Common myeloid progenitor, CD34-positive (primary cell): ENCODE measurements around the gene NANP.
A peak's percentile ranks its signal among the peaks of the same experiment; 100 is the strongest.
"Not testable (repeated sequence)": the region's sequence is repeated elsewhere in the genome, so short reads cannot be mapped to it uniquely, and the experiment has no call there.

Source experiments
- CTCF ChIA-PET: fragments of 350-600 bp; sonication (Branson Sonifier 250); formaldehyde crosslinking; loops from one replicate; lab custom pipeline; 2021; ENCODE audit warnings: antibody characterized with exemption; lab: Charles Lee
- POLR2A ChIA-PET: fragments of 350-600 bp; sonication (Branson Sonifier 250); formaldehyde crosslinking; loops from one replicate; lab custom pipeline; 2021; ENCODE audit warnings: antibody characterized with exemption; lab: Charles Lee
- DNase-seq, 3 donors: peaks; one replicate each; pipeline versions ENCODE4 v3.0.0 to v3.0.0-alpha.2; 2013
- H3K27ac ChIP-seq, 2 experiments: 1 replicate in 1 of 2; 2 replicates in 1 of 2; pipeline ENCODE4 v1.7.0; 2013; ENCODE audit warnings: inconsistent platforms in 2 of 2, low read length in 2 of 2, mild to moderate bottlenecking in 2 of 2, low read depth in 1 of 2, moderate library complexity in 1 of 2; ENCODE audit not compliant: severe bottlenecking in 2 of 2, insufficient read depth in 1 of 2, poor library complexity in 1 of 2
- H3K27me3 ChIP-seq, 5 experiments: replicated peaks in 2 of 5; 1 replicate in 3 of 5; 2 replicates in 2 of 5; pipeline versions ENCODE4 v1.6.1 to v1.7.0; 2013; ENCODE audit warnings: low read length in 4 of 5, mild to moderate bottlenecking in 2 of 5, moderate library complexity in 2 of 5, inconsistent platforms in 1 of 5; ENCODE audit not compliant: insufficient read depth in 5 of 5, control insufficient read depth in 4 of 5
- H3K36me3 ChIP-seq, 4 experiments: 1 replicate in 2 of 4; 2 replicates in 2 of 4; pipeline versions ENCODE4 v1.6.1 to v1.7.0; 2013; ENCODE audit warnings: low read length in 3 of 4, control low read depth in 1 of 4, mild to moderate bottlenecking in 1 of 4; ENCODE audit not compliant: control insufficient read depth in 4 of 4, insufficient read depth in 4 of 4
- H3K4me1 ChIP-seq, 4 experiments: 1 replicate in 3 of 4; 2 replicates in 1 of 4; pipeline versions ENCODE4 v1.6.1 to v1.7.1; 2013; ENCODE audit warnings: low read length in 3 of 4, mild to moderate bottlenecking in 3 of 4, control low read depth in 1 of 4, inconsistent platforms in 1 of 4, moderate library complexity in 1 of 4; ENCODE audit not compliant: control insufficient read depth in 4 of 4, insufficient read depth in 4 of 4; ENCODE audit errors: control extremely low read depth in 1 of 4
- H3K4me3 ChIP-seq, 7 experiments: 1 replicate in 4 of 7; 2 replicates in 3 of 7; pipeline versions ENCODE4 v1.5.1 to v1.7.0; 2013; ENCODE audit warnings: mild to moderate bottlenecking in 7 of 7, low read length in 6 of 7, moderate library complexity in 6 of 7, inconsistent platforms in 2 of 7, low read depth in 2 of 7, control low read depth in 1 of 7; ENCODE audit not compliant: insufficient read depth in 4 of 7, control insufficient read depth in 1 of 7; ENCODE audit errors: extremely low read depth in 1 of 7
- H3K9me3 ChIP-seq, 5 experiments: 1 replicate in 4 of 5; 2 replicates in 1 of 5; pipeline versions ENCODE4 v1.6.1 to v1.7.1; 2013; ENCODE audit warnings: low read length in 4 of 5, mild to moderate bottlenecking in 2 of 5, inconsistent platforms in 1 of 5, low read depth in 1 of 5, moderate library complexity in 1 of 5; ENCODE audit not compliant: control insufficient read depth in 4 of 5, insufficient read depth in 2 of 5; ENCODE audit errors: control extremely low read depth in 1 of 5
- WGBS: methylation state at CpG from one replicate; pipeline ENCODE4 v1.1.5; 2013; ENCODE audit not compliant: insufficient coverage; 5-methylcytosine and 5-hydroxymethylcytosine counted together

The NANP gene

DNA sequence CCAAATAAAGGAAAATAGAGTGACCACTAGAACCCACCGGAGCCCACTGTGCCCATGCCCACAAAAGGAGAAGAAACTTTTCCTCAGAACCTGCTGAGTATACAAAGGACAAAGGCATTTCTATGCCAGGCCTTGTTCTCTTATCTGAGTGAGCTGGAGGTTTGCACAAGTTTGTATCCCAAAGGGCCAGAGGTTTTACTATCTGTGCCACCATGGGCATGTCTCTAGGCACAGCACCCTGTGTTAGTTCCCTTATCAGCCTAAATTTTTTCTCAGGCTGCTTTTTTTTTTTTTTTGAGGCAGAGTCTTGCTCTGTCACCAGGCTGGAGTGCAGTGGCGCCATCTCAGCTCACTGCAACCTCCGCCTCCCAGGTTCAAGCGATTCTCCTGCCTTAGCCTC is 29.1 kb upstream of the NANP start:
- DNase-seq, result peak; percentile 5 to 61 (median 16)
- 100% methylated on average over 3 of the region's 4 CpGs for WGBS
- H3K27ac ChIP-seq, H3K9me3 ChIP-seq, POLR2A ChIA-PET, H3K36me3 ChIP-seq, H3K4me3 ChIP-seq, H3K4me1 ChIP-seq, CTCF ChIA-PET, H3K27me3 ChIP-seq: not testable (repeated sequence)

DNA sequence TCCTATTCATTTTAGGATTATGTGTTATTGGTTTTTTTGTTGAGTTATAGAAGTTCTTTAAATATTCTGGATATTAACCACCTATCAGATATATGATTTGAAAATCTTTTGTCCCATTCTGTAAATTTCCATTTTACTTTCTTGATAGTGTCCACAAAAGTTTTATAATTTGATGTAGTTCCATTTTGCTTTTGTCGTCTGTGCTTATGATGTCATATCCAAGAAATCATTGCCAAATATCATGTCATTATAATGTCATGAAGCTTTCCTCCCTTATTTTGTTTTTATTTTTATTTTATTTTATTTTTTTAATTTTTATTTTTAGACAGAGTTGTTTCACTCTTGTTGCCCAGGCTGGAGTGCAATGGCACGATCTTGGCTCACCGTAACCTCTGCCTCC is 21.0 kb upstream of the NANP start:
- Histone ChIP-seq H3K9me3 (peaks cover 0 to 1% (median 0%) of the 10 kb centered on the region in 5 experiments), H3K4me1 (no peaks in the 10 kb centered on the region), H3K4me3 (no peak overlapping the region), H3K27ac (no peak overlapping the region), H3K36me3 (peaks cover 0 to 5% (median 1%) of the 10 kb centered on the region in 4 experiments), H3K27me3 (no peaks in the 10 kb centered on the region)
- ChIA-PET CTCF (no interaction called here), POLR2A (no interaction called here)
- WGBS, result no CpG with 5 or more reads among the region's 3 CpGs
- no peak for DNase-seq

- no peak for DNase-seq
- Histone ChIP-seq H3K27me3 (no peaks in the 10 kb centered on the region), H3K4me1 (no peaks in the 10 kb centered on the region), H3K27ac (no peak overlapping the region), H3K9me3 (peaks cover 0 to 1% (median 0%) of the 10 kb centered on the region in 5 experiments), H3K4me3 (no peak overlapping the region), H3K36me3 (peaks cover 0 to 5% (median 1%) of the 10 kb centered on the region in 4 experiments)
- POLR2A ChIA-PET, result no interaction called here
- CTCF ChIA-PET, result no interaction called here
These were observed 19.9 kb upstream of the NANP start for GRCh38 chr20:25643716-25644115.

DNA sequence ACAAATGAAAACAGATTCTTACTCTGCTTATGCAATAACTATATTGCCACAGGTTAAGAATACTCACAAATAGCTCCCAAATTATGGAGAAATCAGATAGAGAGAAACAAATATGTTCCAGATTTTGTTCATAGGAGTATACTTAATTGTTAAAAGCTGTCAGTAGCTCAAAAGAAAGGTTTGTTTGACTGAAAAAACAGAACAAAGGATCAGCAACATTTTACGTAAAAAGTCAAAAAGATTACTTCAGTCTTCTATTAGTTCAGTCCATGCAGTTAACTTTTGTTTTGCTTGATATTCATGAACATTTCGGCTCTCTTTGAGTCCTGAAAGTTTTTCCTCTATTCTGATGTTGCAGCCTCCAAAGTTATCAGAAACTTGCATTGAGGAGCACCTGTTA is 13.4 kb upstream of the NANP start:
- POLR2A ChIA-PET, result interaction anchor here (0.6 kb wide), 1 partner anchor 13 kb away, joined by 4 read pairs; the partner anchor contains the start of gene NANP
- peaks cover 0 to 11% (median 4%) of the 10 kb centered on the region in 5 experiments for H3K9me3 ChIP-seq
- H3K4me1 ChIP-seq, result no peaks in the 10 kb centered on the region
- H3K4me3 ChIP-seq, result no peak overlapping the region
- no peaks in the 10 kb centered on the region for H3K27me3 ChIP-seq
- peak in 2 of 3 donors; percentile 18 to 28 for DNase-seq
- H3K36me3 ChIP-seq, result peaks cover 0 to 20% (median 3%) of the 10 kb centered on the region in 4 experiments
- CTCF ChIA-PET, result no interaction called here
- WGBS, result 100% methylated on average over 2 of the region's 2 CpGs
- H3K27ac ChIP-seq, result no peak overlapping the region

DNA sequence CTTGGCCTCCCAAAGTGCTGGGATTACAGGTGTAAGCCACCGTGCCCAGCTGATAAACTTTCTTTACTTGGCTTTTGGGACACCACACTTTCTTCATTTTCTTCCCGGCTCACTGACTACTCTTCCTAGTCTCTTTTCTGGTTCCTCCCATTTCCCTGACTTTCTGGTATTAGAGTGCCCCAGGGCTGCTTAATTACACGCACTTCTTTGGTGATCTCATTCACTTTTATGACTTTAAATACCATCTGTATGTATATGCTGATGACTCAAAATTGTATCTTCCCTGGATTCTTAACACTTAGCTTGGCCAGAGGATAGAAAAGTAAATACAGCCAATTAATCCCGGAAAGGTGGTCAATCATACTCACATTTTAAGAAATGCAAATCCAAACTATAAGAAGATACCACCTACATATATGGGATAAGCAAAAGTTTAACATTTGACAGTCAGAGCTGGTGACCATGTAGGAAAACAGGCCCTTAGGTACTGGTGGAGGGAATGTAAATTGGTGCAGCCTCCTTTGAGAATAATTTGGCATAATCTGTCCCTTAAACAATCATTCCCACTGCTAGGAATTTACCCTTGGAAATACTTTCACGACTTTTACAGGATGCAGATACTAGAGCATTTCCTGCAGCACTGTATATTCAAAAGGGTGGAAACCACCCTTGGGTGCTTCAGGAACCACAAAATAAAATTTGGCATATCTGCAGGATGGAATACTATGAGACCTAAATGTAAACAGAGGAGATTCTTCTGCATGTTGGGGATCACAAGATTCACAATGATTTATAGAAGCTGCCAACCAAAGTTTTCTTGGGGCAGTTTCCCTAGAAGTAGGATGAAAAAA is 9.4 kb upstream of the NANP start:
- ChIA-PET POLR2A (no interaction called here), CTCF (no interaction called here)
- DNase-seq, result no peak
- no peak overlapping the region for H3K27ac ChIP-seq
- no peaks in the 10 kb centered on the region for H3K27me3 ChIP-seq
- H3K4me3 ChIP-seq, result no peak overlapping the region
- H3K4me1 ChIP-seq, result no peaks in the 10 kb centered on the region
- 100% methylated on average over 2 of the region's 5 CpGs for WGBS
- peaks cover 0 to 20% (median 3%) of the 10 kb centered on the region in 4 experiments for H3K36me3 ChIP-seq
- peaks cover 0 to 19% (median 9%) of the 10 kb centered on the region in 5 experiments for H3K9me3 ChIP-seq

GRCh38 chr20:25630615-25631014 is 6.8 kb upstream of the NANP start:
- H3K27ac ChIP-seq, CTCF ChIA-PET, POLR2A ChIA-PET: not testable (repeated sequence)

DNA sequence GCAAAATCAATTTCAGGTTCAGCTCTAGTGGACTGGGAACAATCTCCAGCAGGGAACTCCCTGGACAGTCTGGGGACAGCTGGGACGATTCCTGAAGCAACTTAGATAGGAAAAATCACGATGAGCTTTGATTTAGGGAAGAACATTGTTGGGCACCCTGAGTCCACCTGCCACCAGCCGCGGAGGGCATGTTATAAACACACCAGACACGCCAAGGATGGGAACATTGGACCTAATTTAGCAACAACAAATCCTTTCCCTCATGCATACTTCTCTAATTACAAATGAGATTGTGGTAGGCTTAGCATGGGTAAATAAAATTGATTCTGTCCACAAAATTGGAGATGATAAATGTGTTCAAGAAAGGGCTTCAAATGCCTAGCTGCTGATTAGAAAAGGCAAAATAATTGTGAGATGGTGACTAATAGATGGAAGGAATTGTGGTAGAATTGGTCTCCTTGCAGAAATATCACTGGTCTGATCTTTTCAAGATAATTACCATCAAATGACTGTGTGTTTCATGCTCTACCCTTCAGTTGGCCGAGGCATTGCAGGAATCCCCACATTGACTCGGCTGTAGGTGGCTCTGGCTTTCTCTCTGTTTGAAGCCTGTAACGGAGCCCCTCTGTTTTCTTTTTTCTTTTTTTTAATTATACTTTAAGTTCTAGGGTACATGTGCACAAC is 6.1 kb upstream of the NANP start:
- Histone ChIP-seq H3K4me3 (no peak overlapping the region), H3K27me3 (no peaks in the 10 kb centered on the region), H3K9me3 (peaks cover 0 to 11% (median 10%) of the 10 kb centered on the region in 5 experiments), H3K36me3 (peaks cover 0 to 8% (median 2%) of the 10 kb centered on the region in 4 experiments), H3K4me1 (no peaks in the 10 kb centered on the region), H3K27ac (no peak overlapping the region)
- ChIA-PET CTCF (no interaction called here), POLR2A (no interaction called here)
- WGBS, result 97% methylated on average over 3 of the region's 8 CpGs
- no peak for DNase-seq

More at GRCh38 chr20:25630615-25631014, 6.8 kb upstream of the NANP start:
- not testable (repeated sequence) for DNase-seq, H3K27me3 ChIP-seq, H3K4me3 ChIP-seq, H3K4me1 ChIP-seq, H3K36me3 ChIP-seq
- no CpG with 5 or more reads among the region's 2 CpGs for WGBS
- H3K9me3 ChIP-seq, result peaks cover 0 to 12% (median 10%) of the 10 kb centered on the region in 5 experiments
